ENCODE results near the gene PGP.
"Not testable (repeated sequence)": the region's sequence is repeated elsewhere in the genome, so short reads cannot be mapped to it uniquely, and the experiment has no call there.

Gene PGP

DNA sequence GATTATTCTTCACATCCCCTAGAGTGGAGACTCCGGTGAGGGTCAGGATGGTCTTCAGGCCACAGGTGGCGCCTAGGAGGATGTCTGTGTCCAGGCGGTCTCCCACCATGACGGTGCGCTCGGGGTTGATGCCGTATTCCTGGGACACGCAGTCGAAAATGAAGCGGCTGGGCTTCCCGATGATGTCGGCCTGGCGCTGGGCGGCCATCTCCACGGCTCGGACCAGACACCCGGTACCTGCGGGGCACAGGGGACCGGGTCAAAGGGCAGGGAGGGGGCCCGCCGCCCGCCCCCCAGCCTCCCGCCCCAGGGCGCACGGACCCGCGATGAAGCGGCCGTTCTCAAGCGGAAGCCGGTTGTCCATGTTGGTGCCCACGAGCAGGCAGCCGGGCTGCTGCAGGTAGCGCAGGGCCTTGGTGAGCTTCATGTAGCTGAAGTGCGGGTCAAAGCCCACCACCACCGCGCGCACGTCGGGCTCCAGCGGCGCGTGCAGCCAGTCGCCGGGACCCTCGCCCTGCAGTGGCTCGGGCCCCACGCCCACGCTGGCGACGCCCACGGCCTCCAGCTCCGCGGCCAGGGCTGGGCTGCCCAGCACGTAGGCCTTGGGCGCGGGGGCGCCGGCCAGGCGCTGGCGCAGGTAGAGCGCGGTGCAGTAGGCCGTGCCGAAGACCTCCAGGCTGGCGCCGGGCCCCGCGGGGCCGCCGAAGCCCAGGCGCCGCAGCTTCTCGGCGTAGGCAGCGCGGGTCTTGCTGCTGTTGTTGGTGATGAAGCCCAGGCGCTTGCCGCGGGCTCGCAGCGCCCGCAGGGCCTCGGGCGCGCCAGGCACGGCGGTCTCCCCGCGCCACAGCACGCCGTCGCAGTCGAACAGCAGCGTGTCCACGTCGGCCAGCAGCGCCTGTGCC lies 572 bp downstream of the PGP start:
- no peak for DNase-seq (ENCODE audit: low spot score)

DNA sequence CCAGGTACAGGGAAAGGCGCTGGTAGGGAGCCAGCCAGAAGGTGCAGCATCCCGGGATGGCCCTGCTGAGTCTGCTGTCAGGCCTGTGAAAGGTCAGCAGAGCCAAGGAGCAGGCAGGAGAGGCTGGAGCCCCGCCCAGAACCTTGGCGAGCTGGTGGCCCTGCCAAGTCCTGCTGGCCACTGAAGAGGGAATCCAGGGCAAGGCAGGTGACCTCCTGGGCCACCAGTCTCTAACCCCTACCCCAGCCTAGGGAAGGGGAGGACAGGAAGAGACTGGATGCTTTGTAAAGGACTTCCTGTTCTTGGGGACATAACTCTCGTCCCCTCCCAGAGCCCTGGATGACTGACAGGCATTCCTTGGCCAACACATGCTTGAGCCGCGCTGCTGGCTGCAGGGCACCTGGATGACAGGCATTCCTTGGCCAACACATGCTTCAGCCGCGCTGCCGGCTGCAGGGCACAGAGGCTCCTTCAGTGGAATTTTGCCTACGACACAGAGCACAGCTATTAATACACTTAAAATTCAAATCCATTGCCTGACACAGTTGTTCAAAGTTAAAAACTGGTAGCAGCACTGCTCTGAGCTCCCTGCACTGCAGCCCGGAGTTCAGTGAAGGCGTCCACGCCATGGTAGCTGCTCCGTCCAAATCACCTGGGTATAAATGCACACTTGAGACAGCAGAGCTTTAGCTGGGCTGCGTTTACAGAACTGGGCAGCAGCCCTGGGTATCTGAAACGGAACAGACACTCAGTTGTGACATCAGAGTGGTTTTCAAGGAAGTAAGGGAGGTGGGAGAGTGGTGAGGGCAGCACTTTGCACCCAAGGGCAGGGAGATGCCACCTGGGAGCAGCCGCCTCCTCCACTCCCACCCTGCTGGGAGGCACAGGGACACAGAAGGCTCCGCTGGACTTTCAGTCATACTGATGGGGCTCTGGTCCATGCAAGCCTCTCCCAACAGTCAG lies 2.0 kb downstream of the PGP start:
- no peak for DNase-seq (ENCODE audit: low spot score)

DNA sequence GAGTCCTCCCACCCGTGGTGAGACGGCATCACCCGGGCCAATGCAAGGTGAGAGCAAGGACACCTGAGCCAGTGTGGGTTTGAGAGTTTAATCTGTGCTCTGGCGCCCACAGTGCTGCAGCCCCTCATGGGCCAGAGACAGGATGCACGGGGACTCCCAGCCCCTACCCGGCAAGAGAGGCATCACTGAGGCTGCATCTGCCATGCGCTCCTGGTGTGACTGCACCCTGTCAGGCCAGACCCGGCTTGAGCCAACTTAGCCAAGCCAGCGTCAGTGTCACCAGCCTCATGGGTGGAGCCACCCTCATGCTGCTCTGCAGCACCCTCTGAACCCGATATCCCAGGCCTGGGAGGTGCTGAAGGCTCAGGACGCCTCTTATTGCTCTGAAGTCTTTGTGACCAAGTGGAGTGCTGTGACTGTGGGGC lies 2.7 kb downstream of the PGP start:
- no peak for DNase-seq (ENCODE audit: low spot score)

DNA sequence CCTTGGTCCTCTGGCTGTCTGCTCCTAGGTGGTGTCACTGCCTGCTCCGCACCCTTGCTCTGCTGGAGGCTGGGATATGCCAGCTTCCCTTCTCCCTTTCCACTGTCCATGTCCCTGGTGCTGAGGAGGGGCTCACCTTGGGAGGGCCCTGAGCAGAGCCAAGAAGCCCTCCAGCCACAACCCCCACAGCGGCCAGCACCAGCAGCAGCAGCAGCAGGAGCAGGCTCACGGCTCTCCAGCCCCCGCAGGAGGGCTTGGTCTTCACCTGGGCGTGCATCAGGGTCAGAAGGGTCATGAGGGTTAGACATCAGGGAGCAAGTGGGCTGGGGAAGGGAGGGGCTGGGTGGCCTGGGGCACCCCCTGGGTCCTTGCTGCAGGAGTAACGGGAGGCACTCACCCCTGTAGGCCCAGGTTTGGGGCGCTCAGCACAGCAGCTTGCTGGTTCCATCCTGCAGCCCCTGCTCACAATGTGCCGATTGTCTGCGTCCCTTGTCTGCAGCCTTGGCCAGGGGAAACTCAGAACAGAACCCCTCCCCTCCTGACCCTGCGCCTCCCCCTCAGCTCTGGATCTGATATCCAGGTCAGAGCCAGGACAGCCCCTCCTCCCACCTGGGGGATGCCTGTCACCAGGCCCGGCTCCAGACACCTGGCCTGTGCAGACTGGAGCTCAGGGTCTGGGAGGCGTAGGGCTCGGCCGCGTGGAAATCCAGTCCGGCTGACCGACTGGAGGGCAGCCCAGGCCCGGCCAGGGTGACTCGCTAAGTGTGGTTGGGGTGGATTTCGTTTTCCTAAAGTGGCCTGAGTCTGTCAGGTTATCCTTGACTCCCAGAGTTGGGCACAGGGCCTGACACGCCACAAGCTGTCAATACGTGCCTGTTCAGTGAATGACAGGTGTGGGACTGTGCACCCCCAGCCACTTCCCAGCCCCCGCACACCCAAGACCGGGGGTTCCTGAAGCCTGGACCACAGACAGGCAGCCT lies 4.0 kb downstream of the PGP start, which contains the start of gene BRICD5:
Gene BRICD5 (minus strand): TSS at position 478 of the 980 bp plus-strand sequence. CDS start 30 bp downstream, at position 448.
- DNase-seq (ENCODE audit: low spot score) = no peak

GRCh38 chr16:2210009-2210332 lies 4.7 kb downstream of the PGP start:
- DNase-seq (ENCODE audit: low spot score) = no peak

- DNase-seq (ENCODE audit: low spot score) = no peak
Observed at GRCh38 chr16:2209258-2210008, 5.2 kb downstream of the PGP start.

DNA sequence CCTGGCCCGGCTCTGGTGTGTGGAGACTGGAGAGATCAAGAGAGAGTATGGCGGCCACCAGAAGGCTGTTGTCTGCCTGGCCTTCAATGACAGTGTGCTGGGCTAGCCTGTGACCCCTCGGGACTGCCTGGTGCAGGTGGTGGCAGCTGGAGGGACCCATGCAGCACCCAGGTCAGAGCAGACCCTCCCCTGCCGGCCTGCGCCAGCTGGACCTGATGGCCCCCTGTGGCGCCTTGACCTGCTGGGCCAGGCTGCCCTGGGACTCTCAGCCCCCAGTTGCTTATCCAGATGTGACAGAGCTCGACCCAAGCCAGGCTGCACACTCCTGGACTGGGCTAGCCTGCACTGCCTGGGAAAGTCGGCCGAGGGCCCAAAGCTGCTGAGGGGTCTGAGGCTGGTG lies 5.9 kb downstream of the PGP start:
- no peak for DNase-seq (ENCODE audit: low spot score)

- DNase-seq (ENCODE audit: low spot score) = no peak
Observed at GRCh38 chr16:2208308-2208707, 6.3 kb downstream of the PGP start.

GRCh38 chr16:2207872-2208271 lies 6.8 kb downstream of the PGP start:
- no peak for DNase-seq (ENCODE audit: low spot score)

DNA sequence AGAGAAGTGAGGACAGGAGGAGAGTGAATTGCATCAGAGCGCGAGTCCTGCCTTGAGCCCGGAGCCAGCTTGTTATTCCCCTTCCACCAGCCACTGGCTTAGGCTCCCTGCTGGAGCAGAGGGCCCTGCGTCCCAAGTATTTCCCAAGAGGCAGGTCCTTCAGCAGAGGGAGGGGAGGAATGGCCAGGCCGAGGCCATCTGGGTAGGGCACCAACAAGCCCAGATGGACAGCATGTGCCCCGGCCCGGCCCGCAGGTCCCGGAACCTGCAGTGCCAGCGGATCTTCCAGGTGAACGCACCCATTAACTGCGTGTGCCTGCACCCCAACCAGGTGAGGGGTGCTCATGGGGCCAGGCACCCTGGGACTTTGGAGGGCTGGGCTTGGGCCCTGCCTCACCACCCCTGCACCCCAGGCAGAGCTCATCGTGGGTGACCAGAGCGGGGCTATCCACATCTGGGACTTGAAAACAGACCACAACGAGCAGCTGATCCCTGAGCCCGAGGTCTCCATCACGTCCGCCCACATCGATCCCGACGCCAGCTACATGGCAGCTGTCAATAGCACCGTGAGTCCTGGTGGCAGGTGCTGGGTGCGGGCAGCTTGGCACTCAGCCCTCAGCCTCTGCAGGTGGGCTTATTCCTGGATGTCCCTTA lies 7.7 kb downstream of the PGP start:
- no peak for DNase-seq (ENCODE audit: low spot score)

- DNase-seq (ENCODE audit: low spot score) = no peak
Observed at GRCh38 chr16:2206420-2206779, 8.2 kb downstream of the PGP start.

DNA sequence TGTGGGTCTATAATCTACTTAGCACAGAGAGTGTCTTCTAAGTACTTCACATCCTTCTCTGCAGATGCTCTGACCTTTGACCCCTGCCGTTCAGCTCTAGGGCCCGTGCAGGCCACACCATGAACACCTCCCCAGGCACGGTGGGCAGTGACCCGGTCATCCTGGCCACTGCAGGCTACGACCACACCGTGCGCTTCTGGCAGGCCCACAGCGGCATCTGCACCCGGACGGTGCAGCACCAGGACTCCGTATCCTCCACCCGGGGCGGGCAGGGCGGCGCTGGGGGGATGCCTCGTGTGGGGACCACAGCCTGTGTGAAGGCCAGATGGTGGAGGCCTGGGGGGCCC lies 8.7 kb downstream of the PGP start:
- no peak for DNase-seq (ENCODE audit: low spot score)

- DNase-seq (ENCODE audit: low spot score) = peak; percentile 88
Observed at GRCh38 chr16:2205104-2205966, 9.3 kb downstream of the PGP start, which contains the start of gene MLST8. TSS of gene MLST8 (plus strand) at chr16:2205454. CDS start at chr16:2206086, 632 bp downstream.

GRCh38 chr16:2204416-2205103 lies 10.1 kb downstream of the PGP start:
- no peak for DNase-seq (ENCODE audit: low spot score)

DNA sequence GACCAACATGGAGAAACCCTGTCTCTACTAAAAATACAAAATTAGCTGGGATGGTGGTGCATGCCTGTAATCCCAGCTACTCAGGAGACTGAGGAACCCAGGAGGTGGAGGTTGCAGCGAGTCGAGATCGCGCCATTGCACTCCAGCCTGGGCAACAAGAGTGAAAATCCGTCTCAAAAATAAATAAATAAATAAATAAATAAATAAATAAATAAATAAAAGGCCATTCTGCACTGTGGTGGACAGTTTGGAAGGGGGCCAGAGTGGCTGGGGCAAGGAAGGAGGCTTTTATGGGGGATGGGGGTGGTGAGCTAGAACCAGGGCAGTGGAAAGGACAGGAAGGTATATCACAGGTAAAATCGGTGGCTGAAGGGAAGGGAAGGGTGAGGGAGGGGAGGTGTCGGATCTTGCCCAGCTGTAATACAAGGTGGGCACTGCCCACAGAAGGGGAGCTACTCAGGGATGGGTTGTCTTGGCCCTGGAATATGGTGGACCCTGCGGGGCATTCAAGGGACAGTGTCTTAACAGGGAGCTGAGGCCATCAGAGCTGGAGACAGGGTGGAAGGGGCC lies 11.4 kb downstream of the PGP start:
- DNase-seq (ENCODE audit: low spot score) = not testable (repeated sequence)

DNA sequence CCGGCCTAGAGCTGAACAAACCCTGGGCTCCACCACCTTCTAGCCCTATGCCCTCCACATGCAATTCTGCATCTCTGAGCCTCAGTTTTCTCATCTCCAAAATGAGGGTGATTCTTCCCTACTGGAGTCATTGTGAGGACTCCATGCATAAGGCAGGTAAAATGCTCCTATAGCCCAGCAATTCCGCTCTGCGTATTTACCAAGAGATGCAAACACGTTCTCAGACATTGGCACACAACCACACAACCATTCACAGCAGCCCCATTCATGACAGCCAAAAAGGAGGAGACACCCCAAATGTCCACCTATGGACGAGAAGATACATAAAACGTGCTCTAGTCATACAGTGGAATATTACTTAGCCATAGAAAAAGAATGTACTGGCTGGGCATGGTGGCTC lies 14.3 kb downstream of the PGP start:
- no peak for DNase-seq (ENCODE audit: low spot score)

DNA sequence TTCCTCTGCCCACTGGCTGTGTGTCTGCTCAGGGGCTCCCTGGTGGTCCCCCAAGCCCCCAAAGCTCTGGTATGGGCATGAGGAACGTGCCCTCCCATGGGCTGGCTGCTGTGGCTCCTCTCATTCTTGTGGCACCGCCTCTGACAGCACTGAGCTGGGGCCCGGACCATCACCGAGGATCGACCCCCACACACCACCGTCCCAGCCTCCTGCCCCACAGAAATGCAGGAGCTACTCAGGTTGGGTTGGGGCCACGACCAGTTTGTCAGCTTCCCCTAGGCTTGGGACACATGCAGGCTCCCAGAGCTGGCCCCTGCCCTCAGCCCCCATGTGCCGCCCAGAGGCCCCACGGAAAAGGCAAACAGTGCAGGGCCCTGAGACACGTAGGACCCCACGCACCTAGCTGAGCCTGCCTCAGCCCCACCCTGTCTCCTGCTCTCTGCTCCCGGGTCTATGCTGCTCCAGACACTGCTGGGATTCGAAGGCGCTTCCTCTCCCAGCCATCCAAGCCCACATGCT lies 15.0 kb downstream of the PGP start:
- DNase-seq (ENCODE audit: low spot score) = no peak

- DNase-seq (ENCODE audit: low spot score) = no peak
Observed at GRCh38 chr16:2199095-2199494, 15.5 kb downstream of the PGP start.

Data from activated CD4-positive, alpha-beta T cell treated with anti-CD3 and anti-CD28 coated beads, Interleukin-2, Interleukin-4, amounts not matched to agents 100 ng/mL and 50 ng/mL, durations not matched to agents 16 hours and 8 hours (primary cell).